ENCODE results near the gene SAPCD2. TPM values are rescaled to one million over a fixed set of nuclear protein-coding genes. Genes with fewer than 3 reads are reported as not detected.

SAPCD2 gene
- total RNA-seq, 1 experiment from 2014 or later: 18.4 TPM

DNA sequence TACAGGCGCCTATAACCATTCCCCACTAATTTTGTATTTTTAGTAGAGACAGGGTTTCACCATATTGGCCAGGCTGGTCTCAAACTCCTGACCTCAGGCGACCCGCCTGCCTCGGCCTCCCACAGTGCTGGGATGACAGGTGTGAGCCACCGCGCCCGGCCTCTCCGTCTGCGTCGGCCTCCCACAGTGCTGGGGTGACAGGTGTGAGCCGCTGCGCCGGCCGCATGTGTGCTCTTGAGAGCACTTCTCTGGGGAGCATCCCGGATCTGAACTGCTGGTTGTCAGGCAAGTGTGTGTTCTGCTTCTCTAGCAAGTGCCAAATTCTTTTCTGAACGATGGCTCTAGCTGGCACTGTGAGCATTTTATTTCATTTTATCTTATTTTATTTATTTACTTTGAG, 12.8 kb downstream of the SAPCD2 start:
- Histone ChIP-seq H3K36me3 (ENCODE audit: control insufficient read depth, insufficient read depth, low read length) (no peaks in the 10 kb centered on the region), H3K27me3 (ENCODE audit: control insufficient read depth, insufficient read depth, low read length) (no peaks in the 10 kb centered on the region), H3K4me1 (ENCODE audit: control insufficient read depth, insufficient read depth, low read length) (peaks cover 2% of the 10 kb centered on the region; the same call in 1 of the 2 replicates), H3K27ac (ENCODE audit: low read length) (no peak overlapping the region), H3K9me3 (ENCODE audit: control insufficient read depth, insufficient read depth, low read depth, low read length) (no peaks in the 10 kb centered on the region), H3K4me3 (ENCODE audit: low read depth in 2 of 2, low read length in 2 of 2) (no peak overlapping the region)
- ChIA-PET CTCF (no interaction called here), POLR2A (no interaction called here)
- no peak for TF ChIP-seq TCF7L2 (IDR thresholded peaks at IDR 0.05; ENCODE audit: low read depth, low read length)
- TF ChIP-seq POLR2AphosphoS5 (IDR thresholded peaks at IDR 0.05; ENCODE audit: low read depth, low read length): no peak
- TF ChIP-seq SIN3A (IDR thresholded peaks at IDR 0.05; ENCODE audit: borderline replicate concordance, insufficient read depth, low read depth, low read length): no peak
- TF ChIP-seq, protein P1, sequence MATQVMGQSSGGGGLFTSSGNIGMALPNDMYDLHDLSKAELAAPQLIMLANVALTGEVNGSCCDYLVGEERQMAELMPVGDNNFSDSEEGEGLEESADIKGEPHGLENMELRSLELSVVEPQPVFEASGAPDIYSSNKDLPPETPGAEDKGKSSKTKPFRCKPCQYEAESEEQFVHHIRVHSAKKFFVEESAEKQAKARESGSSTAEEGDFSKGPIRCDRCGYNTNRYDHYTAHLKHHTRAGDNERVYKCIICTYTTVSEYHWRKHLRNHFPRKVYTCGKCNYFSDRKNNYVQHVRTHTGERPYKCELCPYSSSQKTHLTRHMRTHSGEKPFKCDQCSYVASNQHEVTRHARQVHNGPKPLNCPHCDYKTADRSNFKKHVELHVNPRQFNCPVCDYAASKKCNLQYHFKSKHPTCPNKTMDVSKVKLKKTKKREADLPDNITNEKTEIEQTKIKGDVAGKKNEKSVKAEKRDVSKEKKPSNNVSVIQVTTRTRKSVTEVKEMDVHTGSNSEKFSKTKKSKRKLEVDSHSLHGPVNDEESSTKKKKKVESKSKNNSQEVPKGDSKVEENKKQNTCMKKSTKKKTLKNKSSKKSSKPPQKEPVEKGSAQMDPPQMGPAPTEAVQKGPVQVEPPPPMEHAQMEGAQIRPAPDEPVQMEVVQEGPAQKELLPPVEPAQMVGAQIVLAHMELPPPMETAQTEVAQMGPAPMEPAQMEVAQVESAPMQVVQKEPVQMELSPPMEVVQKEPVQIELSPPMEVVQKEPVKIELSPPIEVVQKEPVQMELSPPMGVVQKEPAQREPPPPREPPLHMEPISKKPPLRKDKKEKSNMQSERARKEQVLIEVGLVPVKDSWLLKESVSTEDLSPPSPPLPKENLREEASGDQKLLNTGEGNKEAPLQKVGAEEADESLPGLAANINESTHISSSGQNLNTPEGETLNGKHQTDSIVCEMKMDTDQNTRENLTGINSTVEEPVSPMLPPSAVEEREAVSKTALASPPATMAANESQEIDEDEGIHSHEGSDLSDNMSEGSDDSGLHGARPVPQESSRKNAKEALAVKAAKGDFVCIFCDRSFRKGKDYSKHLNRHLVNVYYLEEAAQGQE (IDR thresholded peaks at IDR 0.05; ENCODE audit: insufficient read depth in 1 of 2, low read depth in 2 of 2, low read length in 1 of 2): no peak
- TF ChIP-seq, protein P2, sequence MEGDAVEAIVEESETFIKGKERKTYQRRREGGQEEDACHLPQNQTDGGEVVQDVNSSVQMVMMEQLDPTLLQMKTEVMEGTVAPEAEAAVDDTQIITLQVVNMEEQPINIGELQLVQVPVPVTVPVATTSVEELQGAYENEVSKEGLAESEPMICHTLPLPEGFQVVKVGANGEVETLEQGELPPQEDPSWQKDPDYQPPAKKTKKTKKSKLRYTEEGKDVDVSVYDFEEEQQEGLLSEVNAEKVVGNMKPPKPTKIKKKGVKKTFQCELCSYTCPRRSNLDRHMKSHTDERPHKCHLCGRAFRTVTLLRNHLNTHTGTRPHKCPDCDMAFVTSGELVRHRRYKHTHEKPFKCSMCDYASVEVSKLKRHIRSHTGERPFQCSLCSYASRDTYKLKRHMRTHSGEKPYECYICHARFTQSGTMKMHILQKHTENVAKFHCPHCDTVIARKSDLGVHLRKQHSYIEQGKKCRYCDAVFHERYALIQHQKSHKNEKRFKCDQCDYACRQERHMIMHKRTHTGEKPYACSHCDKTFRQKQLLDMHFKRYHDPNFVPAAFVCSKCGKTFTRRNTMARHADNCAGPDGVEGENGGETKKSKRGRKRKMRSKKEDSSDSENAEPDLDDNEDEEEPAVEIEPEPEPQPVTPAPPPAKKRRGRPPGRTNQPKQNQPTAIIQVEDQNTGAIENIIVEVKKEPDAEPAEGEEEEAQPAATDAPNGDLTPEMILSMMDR (IDR thresholded peaks at IDR 0.05): no peak
- ATAC-seq: no peak
- no peak for DNase-seq (ENCODE audit: low read depth, low spot score)
- intact Hi-C loops (cut with micrococcal nuclease; ENCODE audit: unreplicated experiment) (no loop called here), in situ Hi-C loops (cut with HindIII; ENCODE audit: low pct_unique_long_range_greater_than_20kb, low sequenced_read_pairs) (no loop called here)
- no TSS peak for BruUV-seq (replicated peaks)

DNA sequence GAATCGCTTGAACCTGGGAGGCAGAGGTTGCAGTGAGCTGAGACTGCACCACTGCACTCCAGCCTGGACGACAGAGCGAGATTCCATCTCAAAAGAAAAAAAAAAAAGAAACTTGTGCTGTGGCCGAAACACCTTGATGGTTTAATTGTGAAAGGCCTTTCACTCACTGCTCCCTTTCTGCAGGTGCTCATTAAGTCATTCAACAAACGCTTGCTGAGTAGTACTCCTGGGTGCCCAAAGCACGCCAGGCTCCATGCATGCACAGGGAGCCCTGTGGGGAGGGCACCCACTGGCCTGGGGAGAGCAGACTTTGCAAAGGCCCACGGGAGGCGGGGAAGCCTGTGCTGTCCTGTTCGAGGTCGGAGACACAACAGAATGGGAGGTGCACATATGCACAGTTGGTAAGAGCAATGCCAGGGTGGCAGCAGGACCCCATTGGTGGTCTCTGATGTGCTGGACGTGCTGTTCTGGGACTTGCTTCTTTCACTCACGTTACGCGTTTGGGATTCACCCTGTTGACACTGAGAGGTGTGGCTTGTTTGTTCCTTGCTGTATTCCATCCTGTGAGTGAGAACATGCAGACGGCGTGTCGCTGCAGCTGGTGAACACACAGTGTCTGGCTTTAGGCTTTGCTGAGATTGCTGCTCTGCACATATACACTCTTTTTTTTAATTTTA, 13.5 kb downstream of the SAPCD2 start:
- ATAC-seq (no peak), DNase-seq (ENCODE audit: low read depth, low spot score) (no peak)
- H3K4me1 ChIP-seq (ENCODE audit: control insufficient read depth, insufficient read depth, low read length): peaks cover 2% of the 10 kb centered on the region; the same call in 1 of the 2 replicates
- no peak overlapping the region for H3K27ac ChIP-seq (ENCODE audit: low read length)
- TF ChIP-seq TCF7L2 (IDR thresholded peaks at IDR 0.05; ENCODE audit: low read depth, low read length): no peak
- TF ChIP-seq POLR2AphosphoS5 (IDR thresholded peaks at IDR 0.05; ENCODE audit: low read depth, low read length): no peak
- TF ChIP-seq, protein P1 (IDR thresholded peaks at IDR 0.05; ENCODE audit: insufficient read depth in 1 of 2, low read depth in 2 of 2, low read length in 1 of 2): no peak
- no peak for TF ChIP-seq SIN3A (IDR thresholded peaks at IDR 0.05; ENCODE audit: borderline replicate concordance, insufficient read depth, low read depth, low read length)
- TF ChIP-seq, protein P2 (IDR thresholded peaks at IDR 0.05): no peak
- H3K27me3 ChIP-seq (ENCODE audit: control insufficient read depth, insufficient read depth, low read length): no peaks in the 10 kb centered on the region
- in situ Hi-C loops (cut with HindIII; ENCODE audit: low pct_unique_long_range_greater_than_20kb, low sequenced_read_pairs): no loop called here
- H3K36me3 ChIP-seq (ENCODE audit: control insufficient read depth, insufficient read depth, low read length): no peaks in the 10 kb centered on the region
- no peak overlapping the region for H3K4me3 ChIP-seq (ENCODE audit: low read depth in 2 of 2, low read length in 2 of 2)
- intact Hi-C loops (cut with micrococcal nuclease; ENCODE audit: unreplicated experiment): no loop called here
- CTCF ChIA-PET: no interaction called here
- BruUV-seq (replicated peaks): no TSS peak
- POLR2A ChIA-PET: interaction anchor here (0.6 kb wide), 1 partner anchor 37 kb away, joined by 8 read pairs; no protein-coding TSS in a partner anchor
- H3K9me3 ChIP-seq (ENCODE audit: control insufficient read depth, insufficient read depth, low read depth, low read length): no peaks in the 10 kb centered on the region
